H1 (cell line): ENCODE measurements around the gene SGCG. TPM values are rescaled to one million over a fixed set of nuclear protein-coding genes. Genes with fewer than 3 reads are reported as not detected.
"Not testable (repeated sequence)": the region's sequence is repeated elsewhere in the genome, so short reads cannot be mapped to it uniquely, and the experiment has no call there.

ENCODE experiments used
- CTCF ChIA-PET: fragments of 300-600 bp; sonication (Branson Sonifier 250); formaldehyde crosslinking; loops from one replicate; lab custom pipeline; 2021; ENCODE audit not compliant: partially characterized antibody; lab: Charles Lee
- POLR2A ChIA-PET: fragments of 300-600 bp; sonication (Branson Sonifier 250); formaldehyde crosslinking; loops from one replicate; lab custom pipeline; 2021; ENCODE audit warnings: inconsistent platforms; ENCODE audit not compliant: partially characterized antibody; lab: Charles Lee
- DNase-seq, 2 experiments: peaks; one replicate each; pipeline versions ENCODE4 v3.0.0 to v3.0.0-alpha.2; 2010 to 2022; ENCODE audit warnings: low spot score in 2 of 2, low read depth in 1 of 2, mixed read lengths in 1 of 2
- FAIRE-seq: peaks from 2 replicates; lab custom pipeline; 2011; peaks lifted over from hg19 to GRCh38; lab: Jason Lieb, UNC
- H2AFZ ChIP-seq: 2 replicates; pipeline ENCODE4 v1.8.1; 2012; ENCODE audit warnings: low read length, inconsistent platforms
- H2AK5ac ChIP-seq: 2 replicates; pipeline ENCODE4 v1.6.1; 2013; ENCODE audit warnings: low read depth, low read length
- H2BK120ac ChIP-seq: replicated peaks from 2 replicates; pipeline ENCODE3; 2013; ENCODE audit warnings: low read depth, low read length, inconsistent platforms
- H2BK12ac ChIP-seq: 2 replicates; pipeline ENCODE4 v1.6.1; 2013; ENCODE audit warnings: low read depth, low read length
- H2BK15ac ChIP-seq: 2 replicates; pipeline ENCODE4 v1.6.1; 2013; ENCODE audit warnings: low read length
- H2BK20ac ChIP-seq: 2 replicates; pipeline ENCODE4 v1.6.1; 2013; ENCODE audit warnings: low read length
- H2BK5ac ChIP-seq: 2 replicates; pipeline ENCODE4 v1.6.1; 2013; ENCODE audit warnings: low read depth, low read length
- H3K14ac ChIP-seq: 2 replicates; pipeline ENCODE4 v1.6.1; 2013; ENCODE audit warnings: inconsistent platforms; ENCODE audit not compliant: insufficient read length
- H3K18ac ChIP-seq: 2 replicates; pipeline ENCODE4 v1.6.1; 2013; ENCODE audit warnings: low read length; ENCODE audit errors: extremely low read depth
- H3K23ac ChIP-seq: 2 replicates; pipeline ENCODE4 v1.6.1; 2013; ENCODE audit warnings: inconsistent platforms; ENCODE audit not compliant: insufficient read length
- H3K23me2 ChIP-seq: 2 replicates; pipeline ENCODE4 v1.6.1; 2013; ENCODE audit warnings: low read depth, low read length
- H3K27ac ChIP-seq: 2 replicates; pipeline ENCODE4 v1.6.1; 2011; ENCODE audit warnings: low read depth, low read length, inconsistent platforms
- H3K27me3 ChIP-seq, 4 experiments: replicated peaks in 1 of 4; 1 replicate in 1 of 4; 2 replicates in 3 of 4; pipeline versions ENCODE4 v1.6.1 to v1.8.1; 2011 to 2013; ENCODE audit warnings: low read length in 3 of 4, mild to moderate bottlenecking in 3 of 4, inconsistent platforms in 2 of 4, mixed read lengths in 2 of 4, moderate library complexity in 1 of 4; ENCODE audit not compliant: control insufficient read depth in 3 of 4, insufficient read depth in 3 of 4; ENCODE audit errors: extremely low read depth in 1 of 4
- H3K36me3 ChIP-seq, 4 experiments: 2 replicates each; pipeline versions ENCODE4 v1.6.1 to v1.8.1; 2011 to 2013; ENCODE audit warnings: mild to moderate bottlenecking in 4 of 4, low read length in 3 of 4, moderate library complexity in 2 of 4, control low read depth in 1 of 4, inconsistent platforms in 1 of 4; ENCODE audit not compliant: insufficient read depth in 4 of 4, control insufficient read depth in 2 of 4
- H3K4ac ChIP-seq: replicated peaks from 2 replicates; pipeline ENCODE3; 2013; ENCODE audit warnings: low read length, low read depth, mixed read lengths, inconsistent platforms; ENCODE audit not compliant: insufficient read length
- H3K4me1 ChIP-seq, 4 experiments: replicated peaks in 1 of 4; 1 replicate in 1 of 4; 2 replicates in 3 of 4; pipeline versions ENCODE4 v1.6.1 to v1.8.1; 2011 to 2013; ENCODE audit warnings: low read length in 3 of 4, inconsistent platforms in 2 of 4, mixed read lengths in 1 of 4; ENCODE audit not compliant: insufficient read depth in 4 of 4, control insufficient read depth in 3 of 4
- H3K4me2 ChIP-seq, 2 experiments: 2 replicates each; pipeline versions ENCODE4 v1.6.1 to v1.8.1; 2011 to 2013; ENCODE audit warnings: low read depth in 2 of 2, low read length in 2 of 2, control low read depth in 1 of 2, inconsistent platforms in 1 of 2, mild to moderate bottlenecking in 1 of 2; ENCODE audit not compliant: insufficient read depth in 1 of 2
- H3K4me3 ChIP-seq, 4 experiments: fragments of 200-600, 300-600 bp in 1 of 4; sonication (generic), shearing (Covaris generic), sonication (Bioruptor Twin) in 1 of 4; 2 replicates each; pipeline versions ENCODE4 v1.5.1 to v1.8.1; 2011 to 2016; ENCODE audit warnings: low read length in 4 of 4, low read depth in 3 of 4, control low read depth in 2 of 4, inconsistent platforms in 2 of 4, mild to moderate bottlenecking in 2 of 4, mixed read lengths in 1 of 4, moderate library complexity in 1 of 4; ENCODE audit not compliant: insufficient read depth in 2 of 4; ENCODE audit errors: extremely low read depth in 1 of 4
- H3K56ac ChIP-seq: replicated peaks from 2 replicates; pipeline ENCODE3; 2013; ENCODE audit warnings: low read depth, mild to moderate bottlenecking, mixed read lengths, low read length, inconsistent platforms; ENCODE audit not compliant: insufficient read length
- H3K79me1 ChIP-seq: 2 replicates; pipeline ENCODE4 v1.6.1; 2013; ENCODE audit warnings: low read depth, low read length, control low read depth
- H3K79me2 ChIP-seq, 2 experiments: 2 replicates each; pipeline versions ENCODE4 v1.6.1 to v1.8.1; 2012 to 2013; ENCODE audit warnings: low read length in 2 of 2, mild to moderate bottlenecking in 2 of 2, inconsistent platforms in 1 of 2; ENCODE audit not compliant: insufficient read depth in 2 of 2, control insufficient read depth in 1 of 2
- H3K9ac ChIP-seq, 4 experiments: replicated peaks in 1 of 4; 1 replicate in 1 of 4; 2 replicates in 3 of 4; pipeline versions ENCODE4 v1.6.1 to v1.8.1; 2011 to 2013; ENCODE audit warnings: low read depth in 3 of 4, low read length in 3 of 4, control low read depth in 2 of 4, mild to moderate bottlenecking in 2 of 4, moderate library complexity in 2 of 4, inconsistent platforms in 1 of 4; ENCODE audit errors: extremely low read depth in 1 of 4
- H3K9me3 ChIP-seq, 2 experiments: 2 replicates each; pipeline versions ENCODE4 v1.6.1 to v1.8.1; 2012 to 2013; ENCODE audit warnings: mild to moderate bottlenecking in 2 of 2, moderate library complexity in 2 of 2, control low read depth in 1 of 2, inconsistent platforms in 1 of 2, low read depth in 1 of 2, low read length in 1 of 2, mixed read lengths in 1 of 2; ENCODE audit not compliant: insufficient read depth in 2 of 2
- H4K20me1 ChIP-seq, 2 experiments: replicated peaks in 1 of 2; 2 replicates each; pipeline versions ENCODE3 to v1.8.1; 2011 to 2013; ENCODE audit warnings: inconsistent platforms in 2 of 2, low read length in 2 of 2, mild to moderate bottlenecking in 1 of 2; ENCODE audit not compliant: insufficient read depth in 2 of 2, control insufficient read depth in 1 of 2
- H4K5ac ChIP-seq: 2 replicates; pipeline ENCODE4 v1.6.1; 2013; ENCODE audit warnings: low read length, low read depth, mixed read lengths, inconsistent platforms; ENCODE audit not compliant: insufficient read length
- H4K8ac ChIP-seq: 2 replicates; pipeline ENCODE4 v1.8.0; 2013; ENCODE audit warnings: mild to moderate bottlenecking, moderate library complexity, low read length, inconsistent platforms; ENCODE audit not compliant: insufficient read depth; ENCODE audit errors: extremely low read depth
- H4K91ac ChIP-seq: replicated peaks from 2 replicates; pipeline ENCODE3; 2013; ENCODE audit warnings: low read length, mixed read lengths, inconsistent platforms; ENCODE audit not compliant: insufficient read length
- WGBS, 2 experiments: shearing (Covaris generic) in 1 of 2; methylation state at CpG; one replicate each; pipeline versions ENCODE4 v1.1.6 to v1.1.7; 2013 to 2015; ENCODE audit warnings: low lambda C conversion rate in 2 of 2, mixed read lengths in 2 of 2, inconsistent platforms in 1 of 2, low coverage in 1 of 2, missing lambda C conversion rate in 1 of 2; ENCODE audit not compliant: insufficient replicate concordance in 2 of 2, insufficient coverage in 1 of 2, insufficient read length in 1 of 2; ENCODE audit errors: extremely low coverage in 1 of 2, missing lambda C conversion rate in 1 of 2; 5-methylcytosine and 5-hydroxymethylcytosine counted together
- polyA plus RNA-seq, 7 experiments: library from polyadenylated mRNA; depleted of rRNA in 3 of 7; stranded (reverse) in 5 of 7; unstranded in 2 of 7; fragments of >200 nt in 5 of 7; fragments of 200-250 nt in 2 of 7; gene quantifications; 1 replicate in 5 of 7; 2 replicates in 1 of 7; 4 replicates in 1 of 7; pipeline versions ENCODE4 v1.2.1 to v1.2.3, GENCODE V29; 2011 to 2013; ENCODE audit warnings: missing spikeins in 2 of 7, mixed read lengths in 2 of 7
- total RNA-seq: library from RNA; stranded (reverse); fragmentation: NEBNext Ultra II Directional; extraction: Animal tissue kit (Norgen Biotek cat#: 25700); gene quantifications from 2 replicates; pipeline ENCODE4 v1.2.1, GENCODE V29; 2021

SGCG gene
- total and polyA plus RNA-seq, 2 of the 8 experiments (the other 6 are each of a cell fraction or from before 2014, with no cell fraction given), result 0.05 TPM; not detected in 1

DNA sequence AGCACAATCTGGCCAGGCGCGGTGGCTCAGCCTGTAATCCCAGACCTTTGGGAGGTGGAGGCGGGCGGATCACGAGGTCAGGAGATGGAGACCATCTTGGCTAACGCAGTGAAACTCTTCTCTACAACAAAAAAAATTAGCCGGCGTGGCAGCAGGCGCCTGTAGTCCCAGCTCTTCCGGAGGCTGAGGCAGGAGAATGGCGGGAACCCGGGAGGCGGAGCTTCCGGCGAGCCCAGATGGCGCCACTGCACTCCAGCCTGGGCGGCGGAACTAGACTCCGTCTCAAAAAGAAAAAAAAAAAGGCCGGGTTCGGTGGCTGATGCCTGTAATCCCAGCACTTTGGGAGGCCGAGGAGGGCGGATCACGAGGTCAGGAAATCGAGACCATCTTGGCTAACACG is 67.6 kb downstream of the SGCG start:
- H3K9me3 ChIP-seq, DNase-seq, H3K36me3 ChIP-seq, H4K91ac ChIP-seq, H3K4me1 ChIP-seq, H4K8ac ChIP-seq, H2BK15ac ChIP-seq, H3K79me2 ChIP-seq, H3K18ac ChIP-seq, H2AK5ac ChIP-seq, FAIRE-seq, H4K20me1 ChIP-seq, H3K27me3 ChIP-seq, H3K4me2 ChIP-seq, H3K4me3 ChIP-seq, H3K23ac ChIP-seq, H2BK20ac ChIP-seq, H3K23me2 ChIP-seq, H3K9ac ChIP-seq, H2AFZ ChIP-seq, H3K27ac ChIP-seq, H2BK5ac ChIP-seq, POLR2A ChIA-PET, H3K14ac ChIP-seq, H3K4ac ChIP-seq, H3K79me1 ChIP-seq, CTCF ChIA-PET, H3K56ac ChIP-seq, H4K5ac ChIP-seq, H2BK120ac ChIP-seq, H2BK12ac ChIP-seq: not testable (repeated sequence)
- 96% methylated on average over 22 of the region's 26 CpGs; no CpG with 5 or more reads in 1 of the 2 experiments for WGBS, 2 experiments
